ENCODE data around the gene LRP4. TPM values are rescaled to one million over a fixed set of nuclear protein-coding genes. Genes with fewer than 3 reads are reported as not detected.
"Not testable (repeated sequence)": the region's sequence is repeated elsewhere in the genome, so short reads cannot be mapped to it uniquely, and the experiment has no call there.

The LRP4 gene
- total RNA-seq, 1 donor from 2014 or later, result 8.3 TPM

- DNase-seq, result not testable (repeated sequence)
These were observed 9.6 kb upstream of the LRP4 start for GRCh38 chr11:46927928-46928327.

- no peak for DNase-seq
These were observed 2.4 kb upstream of the LRP4 start for GRCh38 chr11:46920755-46921154.

DNA sequence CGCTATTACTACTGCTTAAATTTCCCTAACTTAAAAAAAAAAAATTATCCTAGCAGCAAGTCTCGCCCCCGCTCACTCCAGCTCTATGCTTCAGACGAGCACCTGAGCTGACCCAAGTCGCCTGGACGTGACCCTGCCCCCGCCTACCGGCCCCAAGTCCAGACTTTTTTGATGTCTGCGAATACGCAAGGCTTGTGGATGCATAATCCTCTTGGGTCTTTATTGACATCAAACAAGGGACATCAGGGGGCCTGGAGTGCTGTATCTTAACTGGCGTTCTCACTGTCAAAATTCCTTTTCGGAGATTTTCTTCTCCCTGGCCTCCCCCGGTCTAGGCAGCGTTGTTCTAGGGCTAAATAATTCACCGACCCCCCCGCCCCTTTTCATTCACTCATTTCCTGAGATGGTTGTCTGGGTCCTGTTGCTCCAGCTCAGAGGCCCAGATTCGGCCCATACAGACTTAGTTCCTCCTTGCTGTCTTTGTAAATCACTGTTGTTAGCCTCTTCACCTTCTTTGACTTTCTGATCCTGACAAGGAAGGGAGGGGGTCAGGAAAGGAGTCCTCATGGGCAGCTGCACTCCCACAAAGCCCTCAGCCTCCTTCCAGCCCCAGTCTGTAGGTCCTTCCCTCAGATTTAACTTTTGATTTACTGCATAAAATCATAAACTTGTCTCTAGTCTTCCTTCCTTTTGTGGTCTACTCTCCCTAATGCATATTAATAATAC lies 601 bp upstream of the LRP4 start:
- DNase-seq, result no peak

DNA sequence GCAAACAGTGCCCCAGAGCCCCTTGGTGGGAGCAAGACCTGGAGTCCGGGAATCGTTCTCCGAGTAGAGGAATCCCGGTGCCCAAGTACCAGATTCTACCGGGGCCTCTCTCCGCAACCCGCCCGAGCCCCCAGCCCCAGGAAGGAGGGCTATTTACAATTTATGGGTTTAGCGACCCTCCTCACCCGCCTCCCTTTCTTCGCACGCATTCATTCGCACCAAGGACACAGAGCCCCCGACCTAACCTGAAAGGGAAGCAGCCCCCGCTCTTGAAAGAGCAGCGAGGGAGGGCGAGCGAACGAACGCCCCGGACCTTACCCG lies 628 bp downstream of the LRP4 start:
- DNase-seq, result no peak

- DNase-seq, result no peak
These were observed 1.1 kb downstream of the LRP4 start for GRCh38 chr11:46917109-46917761.

GRCh38 chr11:46916286-46917108 lies 1.9 kb downstream of the LRP4 start:
- no peak for DNase-seq

DNA sequence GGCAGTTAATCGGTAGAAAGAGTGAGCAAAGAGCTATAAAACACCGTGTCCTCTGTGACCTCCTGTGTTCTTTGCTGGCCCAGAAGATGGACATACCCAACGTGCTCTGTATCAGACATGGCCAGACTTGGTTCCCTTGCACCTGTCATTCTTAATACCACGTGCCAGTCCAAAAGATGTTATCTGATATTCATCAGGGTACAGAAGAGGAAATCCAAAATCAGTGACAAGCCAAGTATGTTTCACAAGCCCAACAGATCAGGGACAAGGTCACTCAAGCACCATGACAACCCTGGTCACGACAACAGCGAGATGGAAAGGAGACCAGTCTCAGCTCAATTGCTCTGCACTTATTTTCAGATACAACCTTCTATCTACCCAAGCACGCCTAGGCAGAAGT lies 3.4 kb downstream of the LRP4 start:
- no peak for DNase-seq

DNA sequence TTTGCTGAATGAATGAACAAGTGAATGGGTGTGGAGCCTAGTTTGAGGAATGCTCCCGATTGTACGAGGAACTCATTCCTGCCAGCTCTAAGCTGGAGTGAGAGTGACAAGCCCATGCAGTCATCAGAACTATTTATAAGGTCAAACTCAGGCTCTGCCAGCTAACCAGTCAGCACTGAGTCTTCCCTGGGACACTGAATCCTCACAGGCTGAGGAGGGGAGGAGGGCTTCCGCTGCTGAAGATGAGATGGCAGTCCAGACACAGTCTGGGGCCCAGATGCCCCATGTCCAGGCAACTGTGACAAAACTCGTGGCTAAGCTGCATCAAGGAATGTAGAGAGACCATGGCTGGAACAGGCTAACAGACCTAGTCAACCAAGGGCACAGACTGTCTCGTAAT lies 4.0 kb downstream of the LRP4 start:
- no peak for DNase-seq

GRCh38 chr11:46913484-46913883 lies 4.9 kb downstream of the LRP4 start:
- no peak for DNase-seq

DNA sequence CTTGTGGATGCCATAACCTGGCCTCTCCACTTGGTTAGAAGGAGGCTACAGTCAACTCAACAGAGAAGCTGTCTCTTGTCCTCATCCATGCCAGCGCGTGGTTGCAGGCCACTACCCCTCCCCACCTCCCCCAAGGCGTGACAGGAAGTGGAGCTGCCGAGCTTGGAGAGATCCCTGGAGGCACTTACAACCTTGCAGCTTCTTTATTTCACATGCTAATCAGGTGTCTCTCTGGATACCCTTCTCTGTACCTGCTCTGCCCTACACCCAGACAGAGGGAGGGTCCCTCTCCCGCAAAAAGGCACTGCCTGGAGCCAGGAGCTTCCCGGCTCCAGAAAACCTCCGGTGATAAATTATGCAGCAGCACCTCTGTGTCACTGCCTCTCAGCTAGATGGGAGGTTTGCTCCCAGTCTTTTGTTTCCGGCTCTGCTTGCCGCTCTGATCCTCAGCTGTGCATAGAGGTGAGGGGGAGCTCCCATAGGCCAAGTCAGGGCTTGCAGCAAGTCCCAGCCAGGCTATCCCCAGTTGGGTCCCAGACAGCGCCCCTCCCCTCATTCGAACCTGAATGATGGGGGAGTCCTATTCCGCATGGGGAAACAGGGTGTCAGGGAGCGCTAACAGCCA lies 5.7 kb downstream of the LRP4 start:
- no peak for DNase-seq

DNA sequence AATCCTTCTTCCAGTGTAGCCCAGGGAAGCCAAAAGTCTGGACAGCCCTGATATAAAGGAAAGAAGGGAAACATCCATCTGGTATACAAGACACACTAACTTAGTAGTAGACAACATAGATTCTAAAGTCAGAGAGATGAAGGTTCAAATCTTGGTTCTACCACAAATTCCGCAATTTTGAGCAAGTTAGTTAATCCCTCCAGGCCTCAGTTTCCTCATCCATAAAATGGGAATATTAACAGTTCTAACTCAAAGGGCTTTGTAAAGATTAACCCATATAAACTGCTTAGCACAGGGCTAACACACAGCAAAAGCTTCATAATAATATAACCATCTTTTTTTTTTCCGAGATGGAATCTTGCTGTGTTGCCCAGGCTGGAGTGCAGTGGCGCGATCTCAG lies 10.7 kb downstream of the LRP4 start:
- DNase-seq, result no peak

- DNase-seq, result no peak
These were observed 11.7 kb downstream of the LRP4 start for GRCh38 chr11:46906609-46907041.

DNA sequence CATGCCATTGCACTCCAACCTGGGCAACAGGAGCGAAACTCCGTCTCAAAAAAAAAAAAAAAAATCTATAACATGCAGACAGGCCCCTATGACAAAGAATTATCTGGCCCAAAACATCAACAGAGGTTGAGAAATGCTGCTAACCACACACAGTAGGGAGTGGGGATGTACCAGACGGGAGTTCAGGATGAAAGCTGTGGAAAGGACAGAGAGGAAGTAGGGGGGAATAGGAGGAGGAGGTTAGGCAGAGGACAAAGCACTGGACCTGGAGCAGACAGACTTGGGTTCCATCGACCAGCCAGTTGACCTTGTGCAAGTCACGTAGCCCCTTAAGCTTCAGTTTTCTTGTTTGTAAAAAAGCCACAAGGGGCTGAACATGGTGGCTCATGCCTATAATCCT lies 12.5 kb downstream of the LRP4 start:
- DNase-seq, result no peak

DNA sequence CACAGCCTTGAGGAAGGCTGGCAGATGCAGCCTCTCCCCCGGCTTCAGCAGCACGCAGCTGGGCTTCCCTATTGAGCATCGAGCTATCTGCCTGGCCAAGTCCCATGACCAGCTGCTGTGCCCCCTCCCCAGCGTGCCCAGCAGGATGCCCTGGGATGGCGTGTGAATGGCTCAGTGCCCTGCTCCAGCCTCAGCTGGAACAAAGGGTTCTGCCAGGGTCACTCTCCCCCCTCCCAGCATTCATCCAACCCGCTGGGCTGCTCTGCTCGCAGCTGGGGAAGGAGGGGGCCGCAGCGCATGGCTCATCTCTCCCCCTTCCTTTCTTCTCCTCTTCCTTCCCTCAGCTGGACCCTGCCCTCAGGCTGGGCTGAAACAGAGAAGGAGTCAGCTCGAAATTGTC lies 14.5 kb downstream of the LRP4 start:
- peak; percentile 93 for DNase-seq

DNA sequence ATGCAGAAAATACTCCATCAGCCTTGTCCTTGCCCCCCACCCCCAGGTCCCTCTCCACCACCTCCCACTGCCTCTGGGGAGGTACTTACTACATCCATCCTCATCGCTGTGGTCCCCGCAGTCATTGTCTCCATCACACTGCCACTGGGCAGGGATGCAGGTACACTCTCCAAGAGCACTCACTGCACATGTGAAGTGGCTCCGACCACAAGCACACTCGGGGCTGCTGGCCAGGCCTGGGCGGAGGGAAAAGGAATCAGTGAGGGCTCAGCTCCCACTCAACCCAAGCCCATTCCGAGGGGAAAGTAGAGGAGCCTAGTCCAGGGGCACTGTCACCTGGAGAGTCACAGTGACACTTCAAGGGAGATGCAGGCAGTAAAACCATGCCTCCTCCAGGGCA lies 15.7 kb downstream of the LRP4 start:
- no peak for DNase-seq

- DNase-seq, result no peak
These were observed 17.2 kb downstream of the LRP4 start for GRCh38 chr11:46901156-46901555.

DNA sequence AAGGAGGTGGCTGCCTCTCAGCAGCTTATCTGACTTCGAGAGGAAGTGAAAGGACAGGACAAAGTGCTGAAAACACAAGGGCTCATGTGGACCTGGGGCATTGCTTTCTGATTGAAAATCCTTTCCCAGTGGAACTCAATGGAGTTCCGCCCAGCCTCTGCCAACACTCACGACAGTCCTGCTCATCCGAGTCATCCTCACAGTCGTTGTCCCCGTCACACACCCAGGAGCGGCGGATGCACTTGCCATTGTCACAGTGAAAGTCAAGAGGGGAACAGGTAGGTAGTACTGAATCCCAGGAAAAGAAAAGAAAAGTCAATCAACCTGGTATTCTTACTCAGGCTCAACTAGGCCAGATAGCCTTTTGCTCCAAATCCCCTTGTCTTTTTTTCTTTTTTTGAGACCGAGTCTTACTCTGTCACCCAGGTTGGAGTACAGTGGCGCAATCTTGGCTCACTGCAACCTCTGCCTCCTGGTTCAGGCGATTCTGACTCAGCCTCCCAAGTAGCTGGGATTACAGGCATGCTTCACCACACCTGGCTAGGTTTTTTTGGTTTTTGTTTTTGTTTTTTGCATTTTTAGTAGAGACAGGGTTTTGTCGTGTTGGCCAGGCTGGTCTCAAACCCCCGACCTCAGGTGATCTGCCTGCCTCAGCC lies 18.1 kb downstream of the LRP4 start:
- no peak for DNase-seq

DNA sequence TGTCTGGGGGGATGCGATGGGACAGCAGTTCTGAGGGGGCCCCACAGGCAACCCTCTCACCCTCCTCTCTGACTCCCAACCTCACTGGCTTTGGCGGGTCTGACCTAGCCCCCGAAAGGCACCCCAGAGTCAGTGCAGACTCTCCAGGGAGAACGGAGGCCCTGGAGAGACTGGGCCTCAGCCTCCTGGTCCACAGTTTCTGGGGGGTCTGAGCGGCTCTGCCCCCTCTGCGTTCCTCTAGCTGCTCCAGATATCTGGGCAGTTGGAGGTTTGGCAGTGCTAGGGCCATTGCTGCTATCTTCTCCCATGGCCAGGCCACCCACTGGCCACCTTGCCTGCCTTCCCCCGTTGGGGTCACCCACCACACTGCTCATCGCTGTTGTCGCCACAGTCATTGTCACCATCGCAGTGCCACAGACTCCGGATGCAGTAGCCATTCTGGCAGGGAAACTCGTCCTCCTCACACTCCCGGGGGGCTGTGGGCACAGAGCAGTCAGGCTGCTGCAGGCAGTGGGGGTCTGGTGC lies 18.8 kb downstream of the LRP4 start:
- DNase-seq, result no peak

DNA sequence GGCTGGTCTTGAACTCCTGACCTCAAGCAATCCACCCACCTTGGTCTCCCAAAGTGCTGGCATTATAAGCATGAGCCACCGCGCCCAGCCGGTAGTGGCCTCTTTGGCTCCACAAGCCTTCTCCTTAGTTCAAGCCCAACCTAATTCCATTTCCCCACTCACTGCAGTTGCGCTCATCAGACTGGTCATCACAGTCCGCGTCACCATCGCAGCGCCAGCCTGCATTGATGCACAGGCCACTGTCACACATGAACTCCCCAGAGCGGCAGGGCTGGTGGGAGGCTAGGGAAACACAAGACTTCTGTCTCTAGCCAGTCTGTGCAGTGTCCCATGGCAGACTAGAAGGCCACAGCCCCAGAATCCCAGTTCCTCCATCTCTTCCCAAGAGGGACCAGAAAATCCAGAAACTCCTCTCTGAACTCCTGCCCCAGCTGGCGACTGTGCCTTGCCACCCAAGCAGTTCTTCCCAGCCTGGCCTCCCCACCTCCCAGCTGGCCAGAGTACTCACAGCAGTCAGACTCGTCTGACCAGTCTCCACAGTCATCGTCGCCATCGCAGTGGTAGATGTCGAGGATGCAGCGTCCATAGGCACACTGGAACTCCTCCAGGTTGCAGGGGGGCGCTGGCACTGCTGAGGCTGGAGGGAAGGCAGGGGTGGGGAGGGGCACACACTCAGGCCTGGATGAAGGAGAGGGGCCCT lies 19.8 kb downstream of the LRP4 start:
- no peak for DNase-seq

- no peak for DNase-seq
These were observed 21.5 kb downstream of the LRP4 start for GRCh38 chr11:46896719-46897406.

DNA sequence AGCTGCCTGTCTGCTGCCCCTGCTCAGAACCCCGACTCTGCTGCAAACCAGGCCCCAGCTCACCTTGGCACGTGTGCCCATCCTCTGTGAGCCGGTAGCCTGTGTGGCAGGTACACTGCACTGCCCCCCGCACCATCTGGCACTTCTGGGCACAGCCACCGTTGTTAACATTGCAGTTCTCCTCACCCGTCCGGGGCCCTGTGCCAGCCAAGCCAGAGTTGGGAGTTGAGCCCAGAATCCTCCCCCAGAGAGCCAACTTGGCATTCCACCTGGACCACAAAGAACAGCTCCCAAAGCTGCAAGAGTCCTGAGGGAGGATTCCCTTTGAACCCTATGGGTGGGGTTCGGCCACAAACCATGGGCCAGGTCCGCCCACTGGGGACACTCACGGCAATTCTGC lies 22.5 kb downstream of the LRP4 start:
- peak; percentile 75 for DNase-seq
